ENCODE measurements around the gene CCDC183. TPM values are rescaled to one million over a fixed set of nuclear protein-coding genes. Genes with fewer than 3 reads are reported as not detected.
"Not testable (repeated sequence)": the region's sequence is repeated elsewhere in the genome, so short reads cannot be mapped to it uniquely, and the experiment has no call there.

The CCDC183 gene
- total RNA-seq, 1 experiment from 2014 or later, result 3.6 TPM

DNA sequence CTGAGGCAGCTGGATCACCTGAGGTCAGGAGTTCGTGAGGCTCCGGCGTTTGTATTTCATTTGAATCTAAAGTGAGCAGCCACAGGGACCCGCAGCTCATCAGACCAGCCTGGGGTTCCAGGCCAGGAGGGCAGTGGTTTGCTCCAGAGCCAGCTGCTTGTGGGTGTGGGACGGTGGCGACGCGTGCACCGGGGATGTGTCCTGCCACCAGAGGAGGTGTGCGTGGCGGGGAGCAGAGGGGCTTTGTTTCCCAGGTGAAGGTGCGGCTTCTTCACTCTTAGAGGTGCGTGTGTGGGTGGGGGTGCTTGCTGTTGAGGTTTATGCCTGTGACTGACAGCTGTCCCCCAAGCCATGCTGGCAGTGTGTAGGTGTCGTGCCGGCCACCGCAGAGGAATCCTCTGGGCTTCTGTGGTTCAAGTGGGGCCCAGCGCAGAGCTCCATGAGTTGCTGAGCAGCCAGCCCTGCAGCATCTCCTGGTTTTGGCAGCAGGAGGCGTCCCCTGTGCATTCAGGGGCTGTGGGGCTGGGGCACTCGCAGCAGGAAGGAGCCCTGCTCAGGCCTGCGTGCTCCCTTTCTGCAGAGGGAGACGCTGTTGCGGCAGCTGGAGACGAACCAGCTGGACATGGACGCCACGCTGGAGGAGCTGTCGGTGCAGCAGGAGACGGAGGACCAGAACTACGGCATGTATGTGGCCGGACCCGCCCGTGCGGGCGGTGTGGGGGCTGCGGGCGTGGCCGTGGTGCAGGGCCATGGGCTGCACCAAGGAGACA is 39.2 kb downstream of the CCDC183 start:
- Histone ChIP-seq H3K36me3 (ENCODE audit: low read depth) (no peaks in the 10 kb centered on the region), H3K4me1 (replicated peaks; ENCODE audit: insufficient read depth) (no peaks in the 10 kb centered on the region), H3K4me3 (no peak overlapping the region), H3K9me2 (ENCODE audit: insufficient read depth) (no peaks in the 10 kb centered on the region), H3F3A (ENCODE audit: insufficient read depth, low read depth) (peaks cover 27% of the 10 kb centered on the region; the same call in 1 of the 2 replicates), H3K79me2 (ENCODE audit: low read depth) (no peaks in the 10 kb centered on the region), H3K27ac (no peak overlapping the region), H2AFZ (no peak overlapping the region), H3K9me3 (ENCODE audit: insufficient read depth, low read depth) (no peaks in the 10 kb centered on the region), H4K20me1 (ENCODE audit: insufficient read depth) (peaks cover 8% of the 10 kb centered on the region; the same call in 1 of the 2 replicates), H3K4me2 (no peak overlapping the region), H3K27me3 (ENCODE audit: insufficient read depth, low read depth) (no peaks in the 10 kb centered on the region)
- TF ChIP-seq, protein P1, sequence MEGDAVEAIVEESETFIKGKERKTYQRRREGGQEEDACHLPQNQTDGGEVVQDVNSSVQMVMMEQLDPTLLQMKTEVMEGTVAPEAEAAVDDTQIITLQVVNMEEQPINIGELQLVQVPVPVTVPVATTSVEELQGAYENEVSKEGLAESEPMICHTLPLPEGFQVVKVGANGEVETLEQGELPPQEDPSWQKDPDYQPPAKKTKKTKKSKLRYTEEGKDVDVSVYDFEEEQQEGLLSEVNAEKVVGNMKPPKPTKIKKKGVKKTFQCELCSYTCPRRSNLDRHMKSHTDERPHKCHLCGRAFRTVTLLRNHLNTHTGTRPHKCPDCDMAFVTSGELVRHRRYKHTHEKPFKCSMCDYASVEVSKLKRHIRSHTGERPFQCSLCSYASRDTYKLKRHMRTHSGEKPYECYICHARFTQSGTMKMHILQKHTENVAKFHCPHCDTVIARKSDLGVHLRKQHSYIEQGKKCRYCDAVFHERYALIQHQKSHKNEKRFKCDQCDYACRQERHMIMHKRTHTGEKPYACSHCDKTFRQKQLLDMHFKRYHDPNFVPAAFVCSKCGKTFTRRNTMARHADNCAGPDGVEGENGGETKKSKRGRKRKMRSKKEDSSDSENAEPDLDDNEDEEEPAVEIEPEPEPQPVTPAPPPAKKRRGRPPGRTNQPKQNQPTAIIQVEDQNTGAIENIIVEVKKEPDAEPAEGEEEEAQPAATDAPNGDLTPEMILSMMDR (conservative IDR thresholded peaks at IDR 0.05), result no peak
- no peak for TF ChIP-seq EZH2 (IDR thresholded peaks at IDR 0.05; ENCODE audit: low read depth)
- peak in 1 of 2 experiments; percentile 18 for DNase-seq
- no TSS peak for BruUV-seq (replicated peaks)
- POLR2A ChIA-PET (ENCODE audit: unreplicated experiment), result interaction anchor here (0.6 kb wide), 2 partner anchors 194 to 212 kb away, joined by 8 to 14 read pairs; no protein-coding TSS in a partner anchor
- CTCF ChIA-PET, result no interaction called here
- intact Hi-C loops (cut with micrococcal nuclease; ENCODE audit: unreplicated experiment), result no loop called here

GRCh38 chr9:136835932-136836904 is 40.1 kb downstream of the CCDC183 start:
- DNase-seq, result peak in 1 of 2 experiments; percentile 29
- H4K20me1 ChIP-seq (ENCODE audit: insufficient read depth), result peaks cover 16% of the 10 kb centered on the region; the same call in 1 of the 2 replicates
- H3F3A ChIP-seq (ENCODE audit: insufficient read depth, low read depth), result peaks cover 36% of the 10 kb centered on the region
- H3K27ac ChIP-seq, result no peak overlapping the region
- no peak overlapping the region for H3K4me2 ChIP-seq
- no peaks in the 10 kb centered on the region for H3K9me2 ChIP-seq (ENCODE audit: insufficient read depth)
- ChIA-PET CTCF (no interaction called here), POLR2A (ENCODE audit: unreplicated experiment) (no interaction called here)
- no peak overlapping the region for H3K4me3 ChIP-seq
- no TSS peak for BruUV-seq (replicated peaks)
- no peaks in the 10 kb centered on the region for H3K27me3 ChIP-seq (ENCODE audit: insufficient read depth, low read depth)
- H3K79me2 ChIP-seq (ENCODE audit: low read depth), result no peaks in the 10 kb centered on the region
- TF ChIP-seq EZH2 (IDR thresholded peaks at IDR 0.05; ENCODE audit: low read depth), result no peak
- TF ChIP-seq, protein P1 (conservative IDR thresholded peaks at IDR 0.05), result no peak
- intact Hi-C loops (cut with micrococcal nuclease; ENCODE audit: unreplicated experiment), result no loop called here
- H3K9me3 ChIP-seq (ENCODE audit: insufficient read depth, low read depth), result no peaks in the 10 kb centered on the region
- H2AFZ ChIP-seq, result no peak overlapping the region
- no peaks in the 10 kb centered on the region for H3K36me3 ChIP-seq (ENCODE audit: low read depth)
- H3K4me1 ChIP-seq (replicated peaks; ENCODE audit: insufficient read depth), result no peaks in the 10 kb centered on the region

- POLR2A ChIA-PET (ENCODE audit: unreplicated experiment), result interaction anchor here (0.5 to 0.6 kb wide), 2 partner anchors 11 to 479 kb away, joined by 3 read pairs; no protein-coding TSS in a partner anchor
- H3K4me1 ChIP-seq (replicated peaks; ENCODE audit: insufficient read depth), result 0 out of 2 replicates have a peak, but pooled peaks cover 2% of the 10 kb centered on the region
- no peak overlapping the region for H3K4me3 ChIP-seq
- H3K4me2 ChIP-seq, result no peak overlapping the region
- no peaks in the 10 kb centered on the region for H3K79me2 ChIP-seq (ENCODE audit: low read depth)
- CTCF ChIA-PET, result no interaction called here
- no peaks in the 10 kb centered on the region for H3K9me3 ChIP-seq (ENCODE audit: insufficient read depth, low read depth)
- intact Hi-C loops (cut with micrococcal nuclease; ENCODE audit: unreplicated experiment), result no loop called here
- DNase-seq, result no peak
- peaks cover 16% of the 10 kb centered on the region; the same call in 1 of the 2 replicates for H4K20me1 ChIP-seq (ENCODE audit: insufficient read depth)
- H2AFZ ChIP-seq, result no peak overlapping the region
- H3K36me3 ChIP-seq (ENCODE audit: low read depth), result no peaks in the 10 kb centered on the region
- no peaks in the 10 kb centered on the region for H3K27me3 ChIP-seq (ENCODE audit: insufficient read depth, low read depth)
- H3K9me2 ChIP-seq (ENCODE audit: insufficient read depth), result no peaks in the 10 kb centered on the region
- BruUV-seq (replicated peaks), result no TSS peak
- H3F3A ChIP-seq (ENCODE audit: insufficient read depth, low read depth), result peaks cover 36% of the 10 kb centered on the region
- TF ChIP-seq, protein P1 (conservative IDR thresholded peaks at IDR 0.05), result no peak
- no peak for TF ChIP-seq EZH2 (IDR thresholded peaks at IDR 0.05; ENCODE audit: low read depth)
- no peak overlapping the region for H3K27ac ChIP-seq
Measured at GRCh38 chr9:136837146-136837855, 41.2 kb downstream of the CCDC183 start.

DNA sequence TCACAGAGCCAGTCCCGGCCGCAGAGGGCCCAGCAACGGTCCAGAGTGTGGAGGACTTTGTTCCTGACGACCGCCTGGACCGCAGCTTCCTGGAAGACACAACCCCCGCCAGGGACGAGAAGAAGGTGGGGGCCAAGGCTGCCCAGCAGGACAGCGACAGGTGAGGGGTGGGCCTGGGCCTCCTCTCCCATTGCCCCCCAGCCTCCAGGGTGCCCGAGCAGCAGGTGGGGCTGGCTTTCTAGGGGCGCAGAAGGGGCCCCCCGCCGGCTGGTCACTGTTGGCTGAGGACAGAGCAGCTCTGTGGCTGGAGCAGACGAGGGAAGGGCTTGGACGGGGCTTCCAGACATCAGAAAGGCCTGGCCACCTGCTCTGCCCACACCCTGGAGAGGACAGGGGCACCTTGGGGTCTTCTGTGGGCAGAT is 41.7 kb downstream of the CCDC183 start:
- H3K27me3 ChIP-seq (ENCODE audit: insufficient read depth, low read depth); H3K4me2 ChIP-seq; H3K9me2 ChIP-seq (ENCODE audit: insufficient read depth); H3K9me3 ChIP-seq (ENCODE audit: insufficient read depth, low read depth); H3K27ac ChIP-seq; BruUV-seq (replicated peaks); H3K4me1 ChIP-seq (replicated peaks; ENCODE audit: insufficient read depth); H3K4me3 ChIP-seq; intact Hi-C loops (cut with micrococcal nuclease; ENCODE audit: unreplicated experiment); H2AFZ ChIP-seq; DNase-seq; H3K79me2 ChIP-seq (ENCODE audit: low read depth); CTCF ChIA-PET; H3K36me3 ChIP-seq (ENCODE audit: low read depth): not testable (repeated sequence)
- Histone ChIP-seq H3F3A (ENCODE audit: insufficient read depth, low read depth) (peaks cover 36% of the 10 kb centered on the region), H4K20me1 (ENCODE audit: insufficient read depth) (peaks cover 16% of the 10 kb centered on the region; the same call in 1 of the 2 replicates)
- POLR2A ChIA-PET (ENCODE audit: unreplicated experiment), result interaction anchor here (0.5 to 0.8 kb wide), 4 partner anchors 11 to 36 kb away, joined by 3 to 8 read pairs (median 4); partner anchors contain the start of gene RABL6
